Natural killer cell treated with Interleukin-12 subunit alpha and Interleukin-12 subunit beta and Interleukin-15 and Interleukin-18, amount 100 ng/mL, for 72 hours (primary cell): Measurements from ENCODE around the gene RSPO1. TPM values are rescaled to one million over a fixed set of nuclear protein-coding genes. Genes with fewer than 3 reads are reported as not detected.
"Not testable (repeated sequence)": the region's sequence is repeated elsewhere in the genome, so short reads cannot be mapped to it uniquely, and the experiment has no call there.

Source experiments
- ATAC-seq, 2 donors: fragments of 150-1000 bp; cut with Tn5 transposase in 1 of 2; sonication (Bioruptor Pico), chemical (Tn5 transposase) in 1 of 2; 2 replicates each; pipeline ENCODE4 v1.10.0; 2021
- DNase-seq: peaks from one replicate; pipeline ENCODE4 v3.0.0; 2022; ENCODE audit warnings: low spot score
- H3K27ac Mint-ChIP-seq, 2 donors: 1 replicate in 1 of 2; 2 replicates in 1 of 2; pipeline ENCODE4 v1.8.0; 2022; ENCODE audit warnings: mixed read lengths in 2 of 2, mild to moderate bottlenecking in 1 of 2, moderate library complexity in 1 of 2
- H3K27me3 Mint-ChIP-seq, 2 donors: 1 replicate in 1 of 2; 2 replicates in 1 of 2; pipeline ENCODE4 v1.8.0; 2022; ENCODE audit warnings: mixed read lengths in 2 of 2
- H3K36me3 Mint-ChIP-seq: one replicate; pipeline ENCODE4 v1.8.0; 2022; ENCODE audit warnings: mixed read lengths
- H3K4me1 Mint-ChIP-seq, 2 donors: 1 replicate in 1 of 2; 2 replicates in 1 of 2; pipeline ENCODE4 v1.8.0; 2022; ENCODE audit warnings: low read depth in 2 of 2, mixed read lengths in 2 of 2, mild to moderate bottlenecking in 1 of 2
- H3K4me3 Mint-ChIP-seq: one replicate; pipeline ENCODE4 v1.8.0; 2022; ENCODE audit warnings: mixed read lengths
- H3K9me3 Mint-ChIP-seq: 2 replicates; pipeline ENCODE4 v1.8.0; 2022; ENCODE audit warnings: mixed read lengths
- total RNA-seq, 2 donors: library from RNA; stranded (reverse); gene quantifications; one replicate each; pipeline ENCODE4 v1.2.3, GENCODE V29; 2022

The RSPO1 gene
- total RNA-seq, 2 donors from 2014 or later, result not detected

DNA sequence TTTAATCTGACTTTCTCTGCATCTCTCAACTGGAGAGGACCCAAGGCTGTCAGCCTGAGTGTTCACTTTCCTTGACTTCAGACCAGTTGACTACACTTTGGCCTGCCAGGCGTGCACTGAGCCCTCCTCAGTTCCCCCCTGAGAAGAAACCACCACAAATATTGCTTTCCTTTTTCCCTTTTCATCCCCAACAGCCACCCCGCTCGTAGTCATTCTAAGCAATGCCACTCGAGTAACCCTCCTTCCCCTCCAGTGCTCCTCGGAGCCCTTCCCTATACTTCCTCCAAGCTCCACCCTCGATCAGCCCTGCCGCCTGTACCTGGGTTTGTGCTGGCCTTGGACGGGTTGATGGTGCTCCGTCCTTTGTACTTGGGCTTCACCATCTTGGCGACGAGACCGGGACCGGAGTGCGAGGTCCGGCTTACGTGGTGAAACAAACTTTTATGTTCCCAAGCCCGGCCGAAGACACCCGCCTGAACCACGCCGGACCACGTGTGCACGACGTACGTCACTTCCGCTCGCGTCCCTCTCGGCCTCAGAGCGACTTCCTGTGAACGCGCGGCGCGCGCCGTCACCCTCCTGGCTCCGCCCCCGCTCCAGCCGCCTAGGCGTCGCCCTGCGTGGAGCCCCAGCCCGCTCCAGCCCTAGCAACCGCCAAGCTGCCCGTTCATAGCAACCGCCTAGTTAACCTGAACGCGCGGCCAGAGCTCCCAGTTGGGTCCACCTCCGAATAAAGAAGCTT is 39.1 kb downstream of the RSPO1 start, which contains the start of gene GNL2:
GNL2 (minus strand) TSS at position 498 of the 742 bp plus-strand sequence; CDS start at position 383, 115 bp downstream.
- H3K36me3 Mint-ChIP-seq, result peaks cover 16% of the 10 kb centered on the region
- no peaks in the 10 kb centered on the region for H3K9me3 Mint-ChIP-seq
- peak; percentile 100 for ATAC-seq
- H3K4me1 Mint-ChIP-seq, result peaks cover 21 to 28% of the 10 kb centered on the region in 2 donors
- DNase-seq, result peak; percentile 97
- peak within 1 kb of the TSS; percentile 92 to 98 for H3K27ac Mint-ChIP-seq
- H3K27me3 Mint-ChIP-seq, result no peaks in the 10 kb centered on the region
- peak within 1 kb of the TSS; percentile 100 for H3K4me3 Mint-ChIP-seq

DNA sequence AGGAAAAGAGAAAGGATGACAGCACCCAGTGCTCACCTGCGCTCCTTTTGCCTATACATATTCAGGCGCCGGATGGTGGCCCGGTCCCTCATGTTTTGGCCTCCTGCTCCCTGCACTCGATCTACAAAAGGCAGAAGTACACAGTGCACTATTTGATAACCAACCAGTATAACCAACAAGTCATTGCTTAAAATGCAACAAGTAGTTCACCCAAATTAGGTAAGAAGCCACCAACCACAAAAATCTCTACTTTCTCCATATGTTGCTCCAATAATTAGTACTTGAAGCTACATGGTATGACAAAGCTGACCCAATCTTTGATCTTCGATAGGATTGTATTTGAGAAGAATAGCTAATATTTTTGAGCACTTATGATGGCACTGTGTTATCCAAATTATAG is 41.0 kb downstream of the RSPO1 start:
- no peak for ATAC-seq
- Mint-ChIP-seq H3K36me3 (peaks cover 17% of the 10 kb centered on the region), H3K27ac (no peak overlapping the region), H3K27me3 (no peaks in the 10 kb centered on the region), H3K9me3 (no peaks in the 10 kb centered on the region), H3K4me3 (no peak overlapping the region), H3K4me1 (peaks cover 21 to 31% of the 10 kb centered on the region in 2 donors)
- no peak for DNase-seq

DNA sequence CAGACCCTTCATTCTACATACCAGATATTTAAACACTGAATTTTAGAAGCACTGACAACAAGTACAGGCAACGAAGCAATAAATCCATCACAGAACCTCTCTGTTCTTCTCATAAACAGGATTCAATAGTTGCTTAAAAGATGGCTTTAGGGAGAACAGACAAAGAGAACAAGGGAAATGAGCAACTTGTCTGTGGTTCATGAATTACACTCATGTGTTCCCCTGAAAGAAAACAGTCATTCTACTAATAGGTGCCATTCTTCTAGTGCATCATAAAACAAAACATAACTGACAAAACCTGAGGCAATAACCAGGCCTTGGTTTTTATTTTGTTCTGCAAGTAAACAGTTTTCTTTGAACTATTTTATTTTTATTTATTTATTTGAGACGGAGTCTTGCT is 45.8 kb downstream of the RSPO1 start:
- Mint-ChIP-seq H3K27me3 (no peaks in the 10 kb centered on the region), H3K27ac (no peak overlapping the region), H3K9me3 (no peaks in the 10 kb centered on the region), H3K36me3 (peaks cover 31% of the 10 kb centered on the region), H3K4me3 (no peak overlapping the region), H3K4me1 (peaks cover 8 to 9% of the 10 kb centered on the region in 2 donors)
- ATAC-seq (no peak), DNase-seq (no peak)

DNA sequence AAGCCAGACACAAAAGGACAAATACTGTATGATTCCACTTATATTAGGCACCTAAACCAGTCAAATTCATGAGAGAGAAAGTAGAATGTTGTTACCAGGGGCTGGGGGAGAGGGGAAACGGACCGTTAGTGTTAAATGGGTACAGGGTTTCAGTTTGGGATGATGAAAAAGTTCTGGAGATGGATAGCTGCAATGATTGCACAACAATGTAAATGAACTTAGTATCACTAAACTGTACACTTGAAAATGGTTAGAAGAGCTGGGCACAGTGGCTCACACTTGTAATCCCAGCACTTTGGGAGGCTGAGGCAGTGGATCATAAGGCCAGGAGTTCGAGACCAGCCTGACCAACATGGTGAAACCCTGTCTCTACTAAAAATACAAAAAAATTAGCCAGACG is 50.1 kb downstream of the RSPO1 start:
- not testable (repeated sequence) for H3K4me3 Mint-ChIP-seq, H3K27me3 Mint-ChIP-seq, ATAC-seq, H3K4me1 Mint-ChIP-seq, H3K27ac Mint-ChIP-seq, DNase-seq, H3K9me3 Mint-ChIP-seq
- H3K36me3 Mint-ChIP-seq, result peaks cover 36% of the 10 kb centered on the region

DNA sequence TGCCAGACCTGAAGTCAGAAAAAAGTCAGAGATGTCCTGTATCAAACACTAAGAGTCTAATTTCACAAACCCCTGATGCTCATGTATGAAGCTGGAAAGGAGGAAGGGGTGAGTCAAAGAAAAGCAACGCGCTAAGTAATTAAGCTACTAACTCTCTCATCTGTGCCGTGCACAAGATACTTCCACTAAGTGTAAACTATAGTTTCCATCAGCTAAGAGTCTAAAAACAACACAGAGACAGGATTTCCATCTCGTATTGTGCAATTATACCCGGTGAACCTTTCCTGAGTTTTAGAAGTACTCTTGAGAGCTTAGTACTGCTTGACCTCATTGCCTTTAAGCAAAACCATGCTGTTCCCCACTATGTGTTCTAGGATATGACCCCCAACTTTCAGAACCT is 59.0 kb downstream of the RSPO1 start:
- Mint-ChIP-seq H3K27me3 (no peaks in the 10 kb centered on the region), H3K9me3 (no peaks in the 10 kb centered on the region), H3K4me3 (peak overlapping the region; percentile 66), H3K36me3 (peaks cover 61% of the 10 kb centered on the region), H3K27ac (peak overlapping the region; percentile 13 to 70), H3K4me1 (peaks cover 24 to 53% of the 10 kb centered on the region in 2 donors)
- DNase-seq, result no peak
- ATAC-seq, result peak in 1 of 2 donors; percentile 32

DNA sequence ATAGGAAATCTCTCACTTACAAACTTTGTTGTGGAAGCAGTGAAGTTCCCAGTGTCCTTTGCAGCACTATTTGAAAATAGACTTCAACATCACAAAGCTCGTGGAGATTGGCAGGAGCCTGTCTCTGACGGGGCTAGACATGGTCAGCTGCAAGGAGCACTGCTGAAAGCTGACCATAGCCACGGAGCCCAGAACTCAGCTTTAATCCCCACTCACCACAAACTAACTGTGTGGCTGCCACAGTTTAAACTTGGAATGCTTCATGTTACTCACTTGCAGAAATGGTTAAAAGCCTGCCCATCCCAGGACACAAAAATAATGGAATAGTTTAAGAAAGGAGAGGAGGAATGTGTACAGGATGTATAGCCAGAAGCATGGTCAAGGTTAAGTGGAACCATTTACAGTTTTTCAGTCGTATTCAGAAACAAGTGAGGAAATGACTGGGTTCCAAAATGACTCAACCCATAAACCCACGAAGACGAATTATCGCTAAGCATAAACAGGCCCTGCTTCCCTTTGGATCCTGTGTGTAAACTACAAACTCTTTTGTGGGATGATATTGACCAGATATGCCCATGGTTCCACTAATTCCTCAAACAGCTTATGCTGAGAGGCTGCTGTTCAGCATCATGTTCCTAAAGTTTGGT is 59.7 kb downstream of the RSPO1 start:
- peak in 1 of 2 donors; percentile 62 for ATAC-seq
- H3K4me3 Mint-ChIP-seq, result peak overlapping the region; percentile 66

DNA sequence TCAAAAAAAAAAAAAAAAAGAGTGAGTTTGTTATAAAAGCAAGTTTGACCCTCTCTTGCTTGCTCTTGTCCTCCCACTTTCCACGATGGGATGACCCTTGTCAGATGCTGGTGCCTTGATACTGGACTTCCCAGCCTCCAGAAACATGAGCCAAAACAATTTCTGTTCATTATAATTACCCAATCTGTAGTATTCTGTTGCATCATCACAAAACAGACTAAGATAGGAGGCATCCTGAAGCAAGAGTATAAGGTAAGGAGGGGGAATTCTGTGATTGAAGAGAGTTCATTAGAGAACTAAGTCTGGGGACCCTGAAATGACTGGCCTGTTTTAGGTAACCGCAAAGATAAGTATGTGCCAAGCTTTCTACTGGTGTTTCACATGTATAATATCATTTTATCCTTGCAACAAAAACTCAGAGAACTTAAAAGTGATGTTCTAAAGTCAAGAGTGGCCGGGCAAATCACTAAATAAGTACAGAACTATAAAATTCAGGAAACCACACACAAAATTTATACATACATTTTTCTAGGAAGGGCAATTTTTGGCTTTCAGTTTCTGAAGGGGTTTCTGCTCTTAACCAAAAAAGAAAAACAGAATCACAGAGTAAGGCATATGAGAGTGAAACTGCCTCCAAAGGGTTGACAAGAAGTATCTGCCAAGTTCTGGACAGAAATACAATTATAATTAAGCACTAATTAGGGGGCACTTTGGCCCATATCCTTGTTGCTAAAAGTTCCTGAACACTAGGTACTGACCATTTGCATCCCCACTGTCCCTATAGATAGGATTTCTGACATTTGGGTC is 64.0 kb downstream of the RSPO1 start:
- DNase-seq (no peak), ATAC-seq (peak in 1 of 2 donors; percentile 64)
- Mint-ChIP-seq H3K4me3 (peak overlapping the region; percentile 71), H3K27me3 (no peaks in the 10 kb centered on the region), H3K9me3 (no peaks in the 10 kb centered on the region), H3K36me3 (peaks cover 64% of the 10 kb centered on the region), H3K27ac (peak overlapping the region; percentile 29 to 63), H3K4me1 (peaks cover 20 to 40% of the 10 kb centered on the region in 2 donors)

More for the DNA sequence above, 59.7 kb downstream of the RSPO1 start:
- Mint-ChIP-seq H3K9me3 (no peaks in the 10 kb centered on the region), H3K36me3 (peaks cover 60% of the 10 kb centered on the region), H3K4me1 (peaks cover 24 to 55% of the 10 kb centered on the region in 2 donors), H3K27ac (peak overlapping the region; percentile 13 to 70), H3K27me3 (no peaks in the 10 kb centered on the region)
- no peak for DNase-seq

DNA sequence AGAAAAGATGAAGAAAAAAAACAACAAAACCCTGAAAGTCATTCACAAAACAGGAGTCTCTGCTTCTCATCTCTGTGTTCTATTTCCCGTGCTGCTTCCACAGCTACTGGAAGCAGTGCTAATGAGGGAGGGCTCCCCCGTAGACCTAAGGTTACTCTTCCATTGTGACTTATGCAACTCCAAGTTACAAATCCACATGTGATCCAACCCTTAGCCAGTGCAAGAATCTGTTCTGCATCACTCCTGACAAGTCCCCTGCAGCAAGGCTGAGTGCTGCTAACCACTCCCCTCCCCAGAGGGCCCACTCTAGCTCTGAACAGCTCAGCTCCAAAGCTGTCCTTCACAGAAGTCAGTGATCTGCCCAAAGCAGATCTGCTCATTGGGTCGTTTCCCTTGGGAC is 67.7 kb downstream of the RSPO1 start:
- Mint-ChIP-seq H3K4me1 (peaks cover 10 to 19% of the 10 kb centered on the region in 2 donors), H3K9me3 (no peaks in the 10 kb centered on the region), H3K4me3 (no peak overlapping the region), H3K36me3 (peaks cover 44% of the 10 kb centered on the region), H3K27ac (no peak overlapping the region), H3K27me3 (no peaks in the 10 kb centered on the region)
- DNase-seq (no peak), ATAC-seq (no peak)

DNA sequence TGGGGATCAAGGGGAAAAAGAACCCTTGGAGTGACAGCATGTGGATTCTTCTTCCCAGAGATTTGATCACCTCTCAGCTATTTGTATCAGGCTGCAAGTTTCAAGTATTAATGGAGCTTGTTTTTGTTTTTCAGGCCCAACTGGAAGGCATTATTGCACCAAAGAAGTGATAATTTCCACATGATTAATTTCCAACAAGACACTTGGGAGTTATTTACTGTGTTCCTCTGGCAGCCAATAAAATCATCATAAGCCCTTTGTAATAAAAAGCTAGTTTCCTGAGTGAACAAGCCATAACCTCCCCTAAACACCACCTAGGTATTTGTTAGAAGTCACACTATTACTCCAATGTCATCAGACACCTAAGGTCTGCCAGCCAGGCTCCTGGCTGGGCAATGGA is 69.8 kb downstream of the RSPO1 start:
- Mint-ChIP-seq H3K4me3 (no peak overlapping the region), H3K36me3 (peaks cover 30% of the 10 kb centered on the region), H3K4me1 (peaks cover 3% of the 10 kb centered on the region in 2 donors), H3K27me3 (no peaks in the 10 kb centered on the region), H3K27ac (no peak overlapping the region), H3K9me3 (no peaks in the 10 kb centered on the region)
- DNase-seq (no peak), ATAC-seq (no peak)

DNA sequence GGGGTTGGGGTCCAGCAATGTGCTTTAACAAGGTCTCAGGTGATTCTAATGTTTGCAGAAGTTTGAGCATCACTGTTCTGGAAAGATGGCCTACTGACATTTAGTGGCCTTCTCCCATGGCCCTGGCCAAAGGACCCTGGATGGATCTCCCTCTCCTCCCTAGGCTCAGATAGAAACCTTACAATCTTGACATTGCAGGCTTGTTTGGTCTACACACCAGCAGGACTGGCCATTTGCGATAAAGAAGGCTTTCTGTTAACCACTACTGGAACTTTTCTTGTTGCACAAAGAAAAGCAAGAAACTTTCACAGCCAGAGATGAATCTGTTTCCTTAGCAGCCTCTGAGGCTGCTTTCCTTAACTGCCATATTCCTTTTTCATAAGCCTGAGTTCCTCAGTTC is 71.7 kb downstream of the RSPO1 start:
- peaks cover 0 to 5% of the 10 kb centered on the region in 2 donors for H3K27me3 Mint-ChIP-seq
- H3K9me3 Mint-ChIP-seq, result no peaks in the 10 kb centered on the region
- peaks cover 17% of the 10 kb centered on the region for H3K36me3 Mint-ChIP-seq
- H3K4me3 Mint-ChIP-seq, result no peak overlapping the region
- DNase-seq (no peak), ATAC-seq (no peak)
- H3K27ac Mint-ChIP-seq, result no peak overlapping the region
- H3K4me1 Mint-ChIP-seq, result no peaks in the 10 kb centered on the region

Other genes starting within 250 kb of the RSPO1 start
- 100 to 1,000 TPM; 109 to 198 TPM for gene ZC3H12A, start 160.3 kb downstream of the RSPO1 start, total RNA-seq
- gene MEAF6, start 120.1 kb downstream of the RSPO1 start, total RNA-seq, result 10 to 100 TPM; 49.2 to 53.2 TPM
- 10 to 100 TPM; 31.4 to 35.8 TPM for gene SNIP1, start 80.6 kb downstream of the RSPO1 start, total RNA-seq
- not detected for gene DNALI1, start 78.0 kb downstream of the RSPO1 start, total RNA-seq
- 10 to 100 TPM; 69.8 to 90.5 TPM for gene GNL2, start 39.0 kb downstream of the RSPO1 start, total RNA-seq
- 10 to 100 TPM; 29.8 to 60.4 TPM for gene CDCA8, start 57.6 kb upstream of the RSPO1 start, total RNA-seq
- not detected for gene EPHA10, start 130.2 kb upstream of the RSPO1 start, total RNA-seq
- gene MANEAL, start 159.0 kb upstream of the RSPO1 start, total RNA-seq, result 1 to 10 TPM; 2.8 to 9.0 TPM
- gene C1orf122, start 172.9 kb upstream of the RSPO1 start, total RNA-seq, result 10 to 100 TPM; 29.2 to 33.3 TPM
- gene YRDC, start 173.3 kb upstream of the RSPO1 start, total RNA-seq, result 10 to 100 TPM; 72.0 to 82.9 TPM
- 10 to 100 TPM; 54.0 to 65.3 TPM for gene MTF1, start 224.7 kb upstream of the RSPO1 start, total RNA-seq